OCI-LY7 (cell line): ENCODE data around the gene CD37.

Experiments used
- EZH2phosphoT487 ChIP-seq: fragments of 200-600 bp; sonication (generic); IDR thresholded peaks from 2 replicates; pipeline ENCODE4 v1.6.1; 2018; ENCODE audit warnings: low read depth, borderline replicate concordance, mild to moderate bottlenecking, mixed run types, antibody characterized with exemption, low read length, moderate library complexity, mixed read lengths
- TF ChIP-seq, protein P1 (sequence below): fragments of 200-600 bp; sonication (generic); conservative IDR thresholded peaks from 2 replicates; pipeline ENCODE4 v1.5.1; 2014; ENCODE audit warnings: mild to moderate bottlenecking, antibody characterized with exemption, low read length, moderate library complexity, mixed read lengths

DNA sequence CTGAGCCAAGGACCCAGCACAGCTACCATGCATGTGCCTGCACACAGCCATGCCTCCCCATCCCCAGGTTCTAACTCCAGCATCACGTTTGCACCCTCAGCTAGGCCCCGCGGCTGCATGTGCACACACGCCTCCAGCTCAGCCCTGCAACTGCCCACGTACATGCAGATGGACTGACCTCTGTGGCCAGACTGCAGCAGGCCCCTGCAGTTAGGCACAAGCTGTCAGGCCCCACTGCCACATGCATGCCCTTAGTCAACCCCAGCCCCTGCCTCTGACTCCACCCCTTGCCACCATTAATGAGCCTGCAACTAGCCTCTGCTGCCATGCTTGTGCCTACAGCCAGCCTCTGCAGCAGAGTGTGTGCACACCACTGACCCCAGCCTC lies 33.3 kb upstream of the CD37 start:
- TF ChIP-seq, protein P1, sequence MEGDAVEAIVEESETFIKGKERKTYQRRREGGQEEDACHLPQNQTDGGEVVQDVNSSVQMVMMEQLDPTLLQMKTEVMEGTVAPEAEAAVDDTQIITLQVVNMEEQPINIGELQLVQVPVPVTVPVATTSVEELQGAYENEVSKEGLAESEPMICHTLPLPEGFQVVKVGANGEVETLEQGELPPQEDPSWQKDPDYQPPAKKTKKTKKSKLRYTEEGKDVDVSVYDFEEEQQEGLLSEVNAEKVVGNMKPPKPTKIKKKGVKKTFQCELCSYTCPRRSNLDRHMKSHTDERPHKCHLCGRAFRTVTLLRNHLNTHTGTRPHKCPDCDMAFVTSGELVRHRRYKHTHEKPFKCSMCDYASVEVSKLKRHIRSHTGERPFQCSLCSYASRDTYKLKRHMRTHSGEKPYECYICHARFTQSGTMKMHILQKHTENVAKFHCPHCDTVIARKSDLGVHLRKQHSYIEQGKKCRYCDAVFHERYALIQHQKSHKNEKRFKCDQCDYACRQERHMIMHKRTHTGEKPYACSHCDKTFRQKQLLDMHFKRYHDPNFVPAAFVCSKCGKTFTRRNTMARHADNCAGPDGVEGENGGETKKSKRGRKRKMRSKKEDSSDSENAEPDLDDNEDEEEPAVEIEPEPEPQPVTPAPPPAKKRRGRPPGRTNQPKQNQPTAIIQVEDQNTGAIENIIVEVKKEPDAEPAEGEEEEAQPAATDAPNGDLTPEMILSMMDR = no peak
- no peak for TF ChIP-seq EZH2phosphoT487
